ENCODE data around the gene PGBD2. TPM values are rescaled to one million over a fixed set of nuclear protein-coding genes. Genes with fewer than 3 reads are reported as not detected.

PGBD2 gene
- total and polyA plus RNA-seq, 2 of the 8 experiments (the other 6 are each of a cell fraction or from before 2014, with no cell fraction given): 4.5 to 7.7 TPM

- Histone ChIP-seq H4K8ac (ENCODE audit: extremely low read depth, insufficient read depth, low read length) (no peak overlapping the region), H3K4me2 (ENCODE audit: insufficient read depth in 1 of 2, low read depth in 2 of 2, low read length in 2 of 2) (no peak overlapping the region)
- CTCF ChIA-PET (ENCODE audit: partially characterized antibody): interaction anchor here (0.9 to 1.8 kb wide), 5 partner anchors 10 to 66 kb away, joined by 3 to 7 read pairs (median 3); partner anchors contain the start of gene ZNF692
- TF ChIP-seq KDM1A (IDR thresholded peaks at IDR 0.05; ENCODE audit: borderline replicate concordance, low read length) (no peak), RNF2 (IDR thresholded peaks at IDR 0.05; ENCODE audit: borderline replicate concordance, low read depth, low read length, missing control alignments, poor library complexity, severe bottlenecking) (no peak), POLR2AphosphoS5 (IDR thresholded peaks at IDR 0.05; ENCODE audit: low read depth, low read length) (no peak), BACH1 (IDR thresholded peaks at IDR 0.05; ENCODE audit: low read length) (no peak), BRCA1 (IDR thresholded peaks at IDR 0.05; ENCODE audit: low read depth, low read length) (no peak), FOSL1 (IDR thresholded peaks at IDR 0.05; ENCODE audit: insufficient read depth, low read depth, low read length) (no peak), SAP30 (IDR thresholded peaks at IDR 0.05; ENCODE audit: insufficient read depth, insufficient replicate concordance, low read length) (no peak), ASH2L (IDR thresholded peaks at IDR 0.05; ENCODE audit: low read length) (no peak), NRF1 (IDR thresholded peaks at IDR 0.05; ENCODE audit: low read depth, low read length) (no peak), POU5F1 (IDR thresholded peaks at IDR 0.05; ENCODE audit: low read depth, low read length) (no peak), TAF1 (IDR thresholded peaks at IDR 0.05; ENCODE audit: low read depth, low read length) (no peak), SIX5 (IDR thresholded peaks at IDR 0.05; ENCODE audit: low read depth, low read length) (no peak), EP300 (IDR thresholded peaks at IDR 0.05; ENCODE audit: borderline replicate concordance in 1 of 2, low read depth in 2 of 2, low read length in 2 of 2) (no peak), EGR1 (IDR thresholded peaks at IDR 0.05; ENCODE audit: borderline replicate concordance, low read depth, low read length) (no peak)
These were observed 7.9 kb downstream of the PGBD2 start for GRCh38 chr1:248913933-248914332.

More at GRCh38 chr1:248913933-248914332, 7.9 kb downstream of the PGBD2 start:
- Histone ChIP-seq H4K20me1 (replicated peaks in 1 of 2; ENCODE audit: control insufficient read depth in 1 of 2, insufficient read depth in 2 of 2, low read length in 2 of 2) (peaks cover 0 to 6% of the 10 kb centered on the region in 2 experiments), H3K4me1 (replicated peaks in 1 of 4; ENCODE audit: control insufficient read depth in 3 of 4, insufficient read depth in 4 of 4, low read length in 3 of 4) (no peaks in the 10 kb centered on the region), H3K4ac (replicated peaks; ENCODE audit: insufficient read length, low read depth, low read length) (no peak overlapping the region), H3K23me2 (ENCODE audit: low read depth, low read length) (no peaks in the 10 kb centered on the region; the same call in 1 of the 2 replicates), H2BK120ac (replicated peaks; ENCODE audit: low read depth, low read length) (no peak overlapping the region), H2BK15ac (ENCODE audit: low read length) (no peak overlapping the region), H3K14ac (ENCODE audit: insufficient read length) (no peak overlapping the region), H3K9ac (replicated peaks in 1 of 4; ENCODE audit: extremely low read depth in 1 of 4, low read depth in 3 of 4, low read length in 3 of 4) (no peak overlapping the region; a peak in 1 of 7 replicates), H3K79me2 (ENCODE audit: control insufficient read depth in 1 of 2, insufficient read depth in 2 of 2, low read length in 2 of 2) (peaks cover 0 to 25% of the 10 kb centered on the region in 2 experiments; a peak in 2 of 4 replicates), H2BK12ac (ENCODE audit: low read depth, low read length) (no peak overlapping the region), H3K23ac (ENCODE audit: insufficient read length) (no peak overlapping the region), H2AK5ac (ENCODE audit: low read depth, low read length) (no peak overlapping the region), H3K18ac (ENCODE audit: extremely low read depth, low read length) (no peak overlapping the region), H4K5ac (ENCODE audit: insufficient read length, low read depth, low read length) (no peak overlapping the region), H3K56ac (replicated peaks; ENCODE audit: insufficient read length, low read depth, low read length) (no peak overlapping the region), H4K91ac (replicated peaks; ENCODE audit: insufficient read length, low read length) (no peak overlapping the region), H2BK20ac (ENCODE audit: low read length) (no peak overlapping the region), H3K36me3 (ENCODE audit: control insufficient read depth in 2 of 4, insufficient read depth in 4 of 4, low read length in 3 of 4) (peaks cover 8 to 33% (median 26%) of the 10 kb centered on the region in 4 experiments), H2AFZ (ENCODE audit: low read length) (no peak overlapping the region), H2BK5ac (ENCODE audit: low read depth, low read length) (no peak overlapping the region), H3K79me1 (ENCODE audit: low read depth, low read length) (peaks cover 2% of the 10 kb centered on the region; the same call in 1 of the 2 replicates), H3K27ac (ENCODE audit: low read depth, low read length) (no peak overlapping the region), H3K9me3 (ENCODE audit: insufficient read depth in 2 of 2, low read depth in 1 of 2, low read length in 1 of 2) (no peaks in the 10 kb centered on the region), H3K27me3 (replicated peaks in 1 of 4; ENCODE audit: control insufficient read depth in 3 of 4, extremely low read depth in 1 of 4, insufficient read depth in 3 of 4, low read length in 3 of 4) (no peaks in the 10 kb centered on the region), H3K4me3 (ENCODE audit: extremely low read depth in 1 of 4, insufficient read depth in 2 of 4, low read depth in 3 of 4, low read length in 4 of 4) (no peak overlapping the region)
- WGBS, 2 experiments (ENCODE audit: extremely low coverage in 1 of 2, insufficient coverage in 1 of 2, insufficient read length in 1 of 2, insufficient replicate concordance in 2 of 2, low coverage in 1 of 2, low lambda C conversion rate in 2 of 2, missing lambda C conversion rate in 1 of 2): 96% methylated on average over 2 of the region's 2 CpGs; no CpG with 5 or more reads in 1 of the 2 experiments
- FAIRE-seq (no peak), DNase-seq (ENCODE audit: low read depth in 1 of 2, low spot score in 2 of 2) (no peak)
- POLR2A ChIA-PET (ENCODE audit: partially characterized antibody): interaction anchor here (0.8 to 1.6 kb wide), 3 partner anchors 8 to 63 kb away, joined by 3 to 6 read pairs (median 3); partner anchors contain the start of gene PGBD2
